Measurements from ENCODE around the gene FRMD1. TPM values are rescaled to one million over a fixed set of nuclear protein-coding genes. Genes with fewer than 3 reads are reported as not detected.

Gene FRMD1
- total RNA-seq, 2 experiments from 2014 or later, result not detected

GRCh38 chr6:168014428-168014827 is 64.6 kb downstream of the FRMD1 start:
- no peak overlapping the region for H3K4me3 Mint-ChIP-seq
- H3K36me3 Mint-ChIP-seq (ENCODE audit: low read depth), result no peaks in the 10 kb centered on the region
- H3K4me1 Mint-ChIP-seq (ENCODE audit: low read depth), result no peaks in the 10 kb centered on the region
- no peak for DNase-seq
- H3K27me3 Mint-ChIP-seq (ENCODE audit: low read depth), result peaks cover 18% of the 10 kb centered on the region
- H3K27ac Mint-ChIP-seq, result no peak overlapping the region
- CTCF ChIA-PET, result no interaction called here
- peaks cover 25% of the 10 kb centered on the region for H3K9me3 Mint-ChIP-seq
- intact Hi-C loops (cut with micrococcal nuclease), result no loop called here

GRCh38 chr6:168013250-168013915 is 65.6 kb downstream of the FRMD1 start:
- no peak for DNase-seq
- intact Hi-C loops (cut with micrococcal nuclease), result no loop called here
- Mint-ChIP-seq H3K4me3 (no peak overlapping the region), H3K27me3 (ENCODE audit: low read depth) (peaks cover 18% of the 10 kb centered on the region), H3K36me3 (ENCODE audit: low read depth) (peaks cover 2% of the 10 kb centered on the region), H3K27ac (no peak overlapping the region), H3K4me1 (ENCODE audit: low read depth) (no peaks in the 10 kb centered on the region), H3K9me3 (peaks cover 27% of the 10 kb centered on the region)
- CTCF ChIA-PET, result no interaction called here

GRCh38 chr6:168012431-168013249 is 66.4 kb downstream of the FRMD1 start:
- Mint-ChIP-seq H3K4me1 (ENCODE audit: low read depth) (no peaks in the 10 kb centered on the region), H3K9me3 (peaks cover 30% of the 10 kb centered on the region), H3K4me3 (no peak overlapping the region), H3K27me3 (ENCODE audit: low read depth) (peaks cover 18% of the 10 kb centered on the region), H3K27ac (no peak overlapping the region), H3K36me3 (ENCODE audit: low read depth) (peaks cover 2% of the 10 kb centered on the region)
- intact Hi-C loops (cut with micrococcal nuclease), result no loop called here
- CTCF ChIA-PET, result no interaction called here
- no peak for DNase-seq

- no peak for DNase-seq
- H3K4me3 Mint-ChIP-seq, result no peak overlapping the region
- CTCF ChIA-PET, result no interaction called here
- peaks cover 10% of the 10 kb centered on the region for H3K27me3 Mint-ChIP-seq (ENCODE audit: low read depth)
- peaks cover 2% of the 10 kb centered on the region for H3K36me3 Mint-ChIP-seq (ENCODE audit: low read depth)
- H3K27ac Mint-ChIP-seq, result no peak overlapping the region
- no peaks in the 10 kb centered on the region for H3K4me1 Mint-ChIP-seq (ENCODE audit: low read depth)
- H3K9me3 Mint-ChIP-seq, result peaks cover 30% of the 10 kb centered on the region
- intact Hi-C loops (cut with micrococcal nuclease), result no loop called here
These were observed 67.7 kb downstream of the FRMD1 start for GRCh38 chr6:168011291-168011690.

- H3K9me3 Mint-ChIP-seq, result peaks cover 30% of the 10 kb centered on the region
- peaks cover 2% of the 10 kb centered on the region for H3K36me3 Mint-ChIP-seq (ENCODE audit: low read depth)
- no peak overlapping the region for H3K27ac Mint-ChIP-seq
- no peaks in the 10 kb centered on the region for H3K27me3 Mint-ChIP-seq (ENCODE audit: low read depth)
- H3K4me1 Mint-ChIP-seq (ENCODE audit: low read depth), result no peaks in the 10 kb centered on the region
- intact Hi-C loops (cut with micrococcal nuclease), result no loop called here
- CTCF ChIA-PET, result interaction anchor here (1.0 kb wide), 1 partner anchor 34 kb away, joined by 3 read pairs; no protein-coding TSS in a partner anchor
- H3K4me3 Mint-ChIP-seq, result no peak overlapping the region
- DNase-seq, result no peak
These were observed 69.7 kb downstream of the FRMD1 start for GRCh38 chr6:168009331-168009730.

GRCh38 chr6:168007592-168008338 is 71.2 kb downstream of the FRMD1 start:
- Mint-ChIP-seq H3K27me3 (ENCODE audit: low read depth) (no peaks in the 10 kb centered on the region), H3K9me3 (peaks cover 27% of the 10 kb centered on the region), H3K4me1 (ENCODE audit: low read depth) (no peaks in the 10 kb centered on the region), H3K4me3 (no peak overlapping the region), H3K27ac (no peak overlapping the region), H3K36me3 (ENCODE audit: low read depth) (peaks cover 2% of the 10 kb centered on the region)
- intact Hi-C loops (cut with micrococcal nuclease), result no loop called here
- CTCF ChIA-PET, result no interaction called here
- no peak for DNase-seq

GRCh38 chr6:168005796-168006195 is 73.2 kb downstream of the FRMD1 start:
- Mint-ChIP-seq H3K27me3 (ENCODE audit: low read depth) (no peaks in the 10 kb centered on the region), H3K36me3 (ENCODE audit: low read depth) (peaks cover 2% of the 10 kb centered on the region), H3K4me3 (no peak overlapping the region), H3K4me1 (ENCODE audit: low read depth) (no peaks in the 10 kb centered on the region), H3K9me3 (peaks cover 11% of the 10 kb centered on the region), H3K27ac (no peak overlapping the region)
- DNase-seq, result no peak
- intact Hi-C loops (cut with micrococcal nuclease), result no loop called here
- CTCF ChIA-PET, result no interaction called here

GRCh38 chr6:168004945-168005344 is 74.1 kb downstream of the FRMD1 start:
- no peak overlapping the region for H3K27ac Mint-ChIP-seq
- no peak overlapping the region for H3K4me3 Mint-ChIP-seq
- DNase-seq, result no peak
- intact Hi-C loops (cut with micrococcal nuclease), result no loop called here
- peaks cover 2% of the 10 kb centered on the region for H3K36me3 Mint-ChIP-seq (ENCODE audit: low read depth)
- no peaks in the 10 kb centered on the region for H3K4me1 Mint-ChIP-seq (ENCODE audit: low read depth)
- CTCF ChIA-PET, result no interaction called here
- no peaks in the 10 kb centered on the region for H3K27me3 Mint-ChIP-seq (ENCODE audit: low read depth)
- H3K9me3 Mint-ChIP-seq, result peaks cover 6% of the 10 kb centered on the region

GRCh38 chr6:168004023-168004422 is 75.0 kb downstream of the FRMD1 start:
- H3K9me3 Mint-ChIP-seq, result peaks cover 6% of the 10 kb centered on the region
- H3K4me3 Mint-ChIP-seq, result no peak overlapping the region
- CTCF ChIA-PET, result no interaction called here
- no peaks in the 10 kb centered on the region for H3K4me1 Mint-ChIP-seq (ENCODE audit: low read depth)
- peaks cover 2% of the 10 kb centered on the region for H3K36me3 Mint-ChIP-seq (ENCODE audit: low read depth)
- intact Hi-C loops (cut with micrococcal nuclease), result no loop called here
- DNase-seq, result no peak
- no peak overlapping the region for H3K27ac Mint-ChIP-seq
- no peaks in the 10 kb centered on the region for H3K27me3 Mint-ChIP-seq (ENCODE audit: low read depth)

Other genes starting within 250 kb of the FRMD1 start
- not detected for gene KIF25, start 81.5 kb downstream of the FRMD1 start, total RNA-seq
- gene DACT2, start 240.6 kb upstream of the FRMD1 start, total RNA-seq, result not detected